GM18909 (cell line): ENCODE data around the gene CTCF.
"Not testable (repeated sequence)": the region's sequence is repeated elsewhere in the genome, so short reads cannot be mapped to it uniquely, and the experiment has no call there.

Experiments
- ATAC-seq: cut with Tn5 transposase; IDR thresholded peaks from one replicate; pipeline ENCODE4 v1.9.1; 2021; ENCODE audit warnings: mild to moderate bottlenecking; ENCODE audit not compliant: unreplicated experiment, poor library complexity

CTCF gene

DNA sequence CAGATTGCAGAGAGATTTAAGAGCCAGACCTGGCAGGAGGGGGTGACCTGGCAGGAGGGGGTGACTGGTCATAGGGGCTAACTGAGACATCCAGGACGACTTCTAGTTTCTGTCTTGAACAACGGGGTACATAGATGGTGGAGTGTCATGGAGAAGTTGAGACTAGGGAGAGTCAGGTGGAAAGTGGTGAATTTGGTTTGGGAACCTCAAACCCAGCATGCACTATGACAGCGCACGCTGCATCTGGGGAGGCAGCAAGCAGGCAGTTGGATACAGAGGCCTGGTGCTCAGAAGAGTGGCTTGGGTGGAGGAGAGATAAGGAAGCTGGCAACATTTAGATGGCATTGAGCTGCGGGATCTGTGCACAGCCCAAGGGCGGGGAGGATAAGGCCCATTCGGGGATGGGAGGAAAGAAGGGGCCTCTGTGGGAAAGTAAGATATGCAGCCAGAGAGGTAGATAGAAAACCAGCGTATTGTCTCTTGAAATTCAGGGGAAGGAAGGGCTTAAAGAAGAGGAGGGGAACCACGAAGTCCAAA, 29.2 kb upstream of the CTCF start:
- ATAC-seq: no peak

- ATAC-seq: not testable (repeated sequence)
Observed at GRCh38 chr16:67533987-67534386, 28.3 kb upstream of the CTCF start.

- no peak for ATAC-seq
Observed at GRCh38 chr16:67534431-67534830, 27.9 kb upstream of the CTCF start.

DNA sequence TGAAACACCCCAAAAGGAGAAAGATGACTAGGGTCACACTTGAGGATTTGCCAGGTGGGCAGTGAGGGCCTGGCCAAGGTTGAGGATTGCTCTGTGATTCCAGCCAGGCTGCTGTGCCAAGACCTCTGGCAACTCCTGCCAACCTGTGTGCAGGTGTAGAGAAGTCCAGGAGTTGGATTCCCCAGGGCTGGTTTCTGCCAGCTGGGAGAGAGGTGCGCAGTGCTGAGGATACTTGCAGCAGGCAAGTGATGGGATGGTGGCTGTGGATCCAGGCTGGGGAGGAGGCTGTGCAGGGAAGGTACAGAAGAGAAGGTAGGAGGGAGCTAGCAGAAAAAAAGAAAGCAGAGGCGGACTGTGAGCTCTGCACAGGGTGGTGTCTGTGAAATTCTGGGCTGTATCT, 27.1 kb upstream of the CTCF start:
- no peak for ATAC-seq

DNA sequence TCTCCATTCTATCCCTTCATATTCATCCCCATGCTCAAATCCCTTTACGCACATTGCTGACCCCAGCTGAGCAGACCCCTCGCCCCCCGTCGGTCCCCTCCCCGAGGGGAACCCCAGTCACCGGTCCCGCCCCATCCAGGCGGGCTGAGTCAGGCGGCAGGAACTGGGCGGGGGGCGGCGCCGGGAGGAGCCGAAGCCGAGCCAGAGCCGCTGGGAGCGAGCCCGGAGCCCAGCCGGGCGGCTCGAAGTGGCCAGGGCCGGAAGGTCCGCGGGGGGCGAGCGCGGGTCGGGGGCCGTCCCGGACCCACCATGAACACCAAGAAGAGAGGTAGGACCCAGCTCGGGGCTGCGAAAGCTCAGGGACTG, 25.1 kb upstream of the CTCF start:
- ATAC-seq: peak; percentile 30

DNA sequence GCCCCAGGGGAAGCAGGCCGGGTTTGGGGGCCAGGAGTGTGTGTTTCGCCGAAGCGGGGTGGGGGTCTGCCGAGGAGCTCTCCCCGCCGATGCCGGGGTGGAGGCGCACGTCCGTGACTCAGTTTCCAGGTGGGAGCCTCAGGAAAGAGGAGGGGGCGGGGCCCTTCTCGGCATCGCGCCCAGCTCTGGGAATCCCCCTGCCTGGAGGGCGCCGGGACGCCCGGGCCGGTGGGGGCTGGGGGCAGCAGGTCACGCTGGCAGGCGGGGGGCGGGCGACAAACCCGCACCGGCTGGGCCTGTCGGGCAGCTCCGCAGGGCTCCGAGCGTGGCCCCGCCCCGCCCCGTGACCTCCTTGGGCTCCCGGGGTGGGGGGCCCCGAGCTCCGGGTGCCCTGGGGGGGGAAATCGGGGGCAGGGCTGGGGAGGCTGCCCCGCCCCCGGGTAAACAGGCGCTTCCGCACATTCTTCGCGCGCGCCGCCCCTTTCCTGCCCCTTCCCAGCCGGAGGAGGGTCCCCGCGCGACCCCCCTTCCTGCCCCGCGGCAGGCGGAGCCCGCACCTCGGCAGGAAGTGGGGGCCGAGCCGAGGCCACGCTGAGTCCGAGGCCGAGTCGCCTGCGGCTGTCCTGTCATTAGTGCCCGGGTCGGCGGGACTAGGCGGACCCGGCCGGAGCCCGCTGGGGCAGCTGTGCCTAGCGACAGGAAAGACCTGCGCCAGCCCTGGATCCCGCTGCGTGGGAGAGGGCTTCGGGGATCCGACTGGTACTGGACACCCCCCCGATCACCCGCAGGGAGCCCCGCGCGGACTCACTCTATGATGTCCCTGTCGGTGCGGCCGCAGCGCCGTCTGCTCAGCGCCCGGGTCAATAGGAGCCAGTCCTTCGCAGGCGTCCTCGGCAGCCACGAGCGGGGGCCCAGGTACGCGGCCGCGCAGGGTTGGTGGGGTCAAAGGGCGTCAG, 24.4 kb upstream of the CTCF start:
- peak; percentile 48 for ATAC-seq

- no peak for ATAC-seq
Observed at GRCh38 chr16:67538666-67539101, 23.6 kb upstream of the CTCF start.

GRCh38 chr16:67539271-67539670, 23.1 kb upstream of the CTCF start:
- ATAC-seq: no peak

- ATAC-seq: no peak
Observed at GRCh38 chr16:67539691-67540635, 22.4 kb upstream of the CTCF start.

GRCh38 chr16:67540756-67541155, 21.6 kb upstream of the CTCF start:
- ATAC-seq: no peak

DNA sequence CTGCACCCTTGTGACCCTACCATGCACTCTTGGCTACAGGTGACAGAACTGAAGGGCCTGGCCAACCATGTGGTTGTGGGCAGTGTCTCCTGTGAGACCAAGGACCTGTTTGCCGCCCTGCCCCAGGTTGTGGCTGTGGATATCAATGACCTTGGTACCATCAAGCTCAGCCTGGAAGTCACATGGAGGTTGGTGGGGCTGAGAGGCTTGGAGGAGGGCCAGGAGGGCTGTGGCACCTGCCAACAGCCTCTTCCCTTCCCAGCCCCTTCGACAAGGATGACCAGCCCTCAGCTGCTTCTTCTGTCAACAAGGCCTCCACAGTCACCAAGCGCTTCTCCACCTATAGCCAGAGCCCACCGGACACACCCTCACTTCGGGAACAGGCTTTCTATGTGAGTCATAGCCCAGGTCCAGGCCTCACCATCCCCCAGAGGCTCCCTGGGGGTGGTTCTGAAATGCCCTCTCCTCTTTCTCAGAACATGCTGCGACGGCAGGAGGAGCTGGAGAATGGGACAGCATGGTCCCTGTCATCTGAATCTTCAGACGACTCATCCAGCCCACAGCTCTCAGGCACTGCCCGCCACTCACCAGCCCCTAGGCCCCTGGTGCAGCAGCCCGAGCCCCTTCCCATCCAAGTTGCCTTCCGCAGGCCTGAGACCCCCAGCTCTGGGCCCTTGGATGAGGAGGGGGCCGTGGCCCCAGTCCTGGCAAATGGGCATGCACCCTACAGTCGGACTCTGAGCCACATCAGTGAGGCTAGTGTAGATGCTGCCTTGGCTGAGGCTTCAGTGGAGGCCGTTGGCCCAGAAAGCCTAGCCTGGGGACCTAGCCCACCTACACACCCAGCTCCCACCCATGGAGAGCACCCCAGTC, 20.7 kb upstream of the CTCF start:
- ATAC-seq: no peak

DNA sequence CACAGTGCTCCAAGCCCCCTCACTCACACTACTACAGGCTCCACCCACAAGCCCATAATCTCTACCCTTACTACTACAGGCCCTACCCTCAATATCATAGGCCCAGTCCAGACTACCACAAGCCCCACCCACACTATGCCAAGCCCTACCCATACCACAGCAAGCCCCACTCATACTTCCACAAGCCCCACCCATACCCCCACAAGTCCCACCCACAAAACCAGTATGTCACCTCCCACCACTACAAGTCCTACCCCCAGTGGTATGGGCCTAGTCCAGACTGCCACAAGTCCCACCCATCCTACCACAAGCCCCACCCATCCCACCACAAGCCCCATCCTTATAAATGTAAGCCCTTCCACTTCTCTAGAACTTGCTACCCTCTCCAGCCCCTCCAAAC, 19.9 kb upstream of the CTCF start:
- peak; percentile 42 for ATAC-seq

DNA sequence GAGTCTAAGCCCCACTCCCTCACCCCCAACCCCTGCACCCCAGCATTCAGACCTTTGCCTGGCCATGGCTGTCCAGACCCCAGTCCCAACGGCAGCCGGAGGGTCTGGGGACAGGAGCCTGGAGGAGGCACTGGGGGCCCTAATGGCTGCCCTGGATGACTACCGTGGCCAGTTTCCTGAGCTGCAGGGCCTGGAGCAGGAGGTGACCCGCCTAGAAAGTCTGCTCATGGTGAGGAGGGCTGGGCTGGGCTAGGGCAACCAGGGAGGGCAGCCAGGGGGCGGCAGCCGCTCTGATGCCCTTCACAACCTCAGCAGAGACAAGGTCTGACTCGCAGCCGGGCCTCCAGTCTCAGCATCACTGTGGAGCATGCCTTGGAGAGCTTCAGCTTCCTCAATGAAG, 19.3 kb upstream of the CTCF start:
- no peak for ATAC-seq

DNA sequence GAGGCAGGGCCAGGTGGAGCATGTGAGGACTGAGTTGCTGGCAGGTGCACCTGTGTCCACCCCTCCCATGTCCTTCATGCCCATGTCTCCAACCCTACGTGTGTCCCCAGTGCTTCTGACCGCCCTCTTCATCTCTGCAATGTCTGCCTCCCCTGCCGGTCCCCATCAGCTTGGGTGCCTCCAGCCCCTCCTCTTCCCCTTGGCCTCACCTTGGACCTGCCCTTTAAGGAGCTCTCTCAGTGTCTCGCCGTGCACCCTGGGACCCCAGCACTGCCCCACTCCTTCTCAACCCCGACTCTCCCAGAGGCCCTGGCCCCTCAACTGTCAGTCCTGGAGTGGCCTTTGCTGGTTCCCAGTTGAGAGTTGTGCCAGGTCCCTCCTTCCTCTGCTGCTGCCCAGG, 18.7 kb upstream of the CTCF start:
- ATAC-seq: no peak

- ATAC-seq: no peak
Observed at GRCh38 chr16:67544329-67544841, 17.9 kb upstream of the CTCF start.

- ATAC-seq: no peak
Observed at GRCh38 chr16:67544844-67545664, 17.3 kb upstream of the CTCF start.

DNA sequence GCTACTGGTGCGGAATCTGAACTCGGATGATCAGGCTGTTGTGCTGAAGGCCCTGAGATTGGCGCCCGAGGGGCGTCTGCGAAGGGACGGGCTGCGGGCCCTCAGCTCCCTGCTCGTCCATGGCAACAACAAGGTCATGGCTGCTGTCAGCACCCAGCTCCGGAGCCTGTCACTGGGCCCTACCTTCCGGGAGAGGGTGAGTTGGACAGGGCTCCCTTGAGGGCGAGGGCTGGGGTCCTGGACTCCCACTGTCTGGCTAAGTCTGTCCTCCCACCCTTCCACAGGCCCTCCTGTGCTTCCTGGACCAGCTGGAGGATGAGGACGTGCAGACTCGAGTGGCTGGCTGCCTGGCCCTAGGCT, 16.7 kb upstream of the CTCF start:
- no peak for ATAC-seq

DNA sequence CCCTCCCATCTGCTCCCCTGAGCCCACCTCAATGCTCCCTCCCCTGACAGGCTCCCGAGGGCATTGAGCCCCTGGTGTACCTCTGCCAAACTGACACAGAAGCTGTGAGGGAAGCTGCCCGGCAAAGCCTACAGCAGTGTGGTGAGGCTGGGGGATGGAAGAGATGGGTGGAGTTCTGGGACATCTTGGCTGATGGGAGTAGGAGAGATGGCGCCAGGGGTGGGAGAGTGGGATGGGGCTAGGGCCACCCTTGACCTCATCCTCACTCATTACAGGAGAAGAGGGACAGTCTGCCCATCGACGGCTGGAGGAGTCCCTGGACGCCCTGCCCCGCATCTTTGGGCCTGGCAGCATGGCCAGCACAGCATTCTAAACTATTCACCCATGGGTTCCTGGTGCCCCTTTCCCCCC, 16.2 kb upstream of the CTCF start:
- no peak for ATAC-seq
